Spinal cord (tissue), 10 donors: Measurements from ENCODE around the gene LCAT. TPM values are rescaled to one million over a fixed set of nuclear protein-coding genes. Genes with fewer than 3 reads are reported as not detected.
"Not testable (repeated sequence)": the region's sequence is repeated elsewhere in the genome, so short reads cannot be mapped to it uniquely, and the experiment has no call there.

Experiments used
- DNase-seq, 6 donors: peaks; one replicate each; pipeline versions ENCODE4 v3.0.0 to v3.0.0-alpha.2; 2013 to 2015; ENCODE audit warnings: low spot score in 6 of 6, low read depth in 4 of 6
- H3K27ac ChIP-seq: one replicate; pipeline ENCODE4 v1.5.1; 2013; ENCODE audit warnings: low read depth, low read length, control low read depth
- H3K27me3 ChIP-seq: one replicate; pipeline ENCODE4 v1.6.1; 2013; ENCODE audit warnings: low read length; ENCODE audit not compliant: control insufficient read depth, insufficient read depth
- H3K36me3 ChIP-seq: one replicate; pipeline ENCODE4 v1.6.1; 2013; ENCODE audit warnings: low read length; ENCODE audit not compliant: control insufficient read depth, insufficient read depth
- H3K4me1 ChIP-seq: one replicate; pipeline ENCODE4 v1.6.1; 2013; ENCODE audit warnings: low read length; ENCODE audit not compliant: control insufficient read depth, insufficient read depth
- H3K4me3 ChIP-seq: one replicate; pipeline ENCODE4 v1.5.1; 2013; ENCODE audit warnings: low read depth, low read length, control low read depth
- H3K9me3 ChIP-seq: one replicate; pipeline ENCODE4 v1.6.1; 2013; ENCODE audit warnings: low read length; ENCODE audit not compliant: control insufficient read depth, insufficient read depth
- WGBS: methylation state at CpG from one replicate; pipeline ENCODE4 v1.1.5; 2013; ENCODE audit warnings: missing lambda C conversion rate; ENCODE audit not compliant: insufficient coverage; 5-methylcytosine and 5-hydroxymethylcytosine counted together
- polyA plus RNA-seq, 2 donors: library from polyadenylated mRNA; unstranded; fragments of 120-200 nt; gene quantifications; one replicate each; pipeline ENCODE4 v1.2.1, GENCODE V29; 2013; ENCODE audit not compliant: insufficient read length in 2 of 2
- total RNA-seq, 2 donors: library from RNA; depleted of rRNA in 1 of 2; stranded (reverse); fragments of 120-200 nt in 1 of 2; fragments of >200 nt in 1 of 2; gene quantifications; one replicate each; pipeline versions ENCODE4 v1.2.3 to v1.2.4, GENCODE V29; 2013 to 2014
- donor health status: healthy.

LCAT gene
- total and polyA plus RNA-seq, 4 donors = 5.8 to 50.0 (median 26.9) TPM

DNA sequence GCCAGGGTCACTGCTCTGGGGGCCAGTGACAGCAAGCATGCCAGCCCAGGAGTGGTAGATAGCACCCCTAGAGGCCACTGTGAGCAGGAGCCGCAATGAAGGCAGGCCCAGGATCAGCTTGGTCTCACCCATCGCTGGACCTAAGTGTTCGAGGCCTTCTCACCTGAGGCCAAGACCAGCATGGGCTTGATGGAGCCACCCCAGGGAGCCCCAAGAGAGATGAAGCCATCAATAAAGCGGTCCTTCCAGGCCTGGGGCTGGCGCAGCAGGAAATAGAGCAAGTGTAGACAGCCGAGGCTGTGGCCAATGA, 1.8 kb downstream of the LCAT start:
- Histone ChIP-seq H3K4me3 (no peak overlapping the region), H3K9me3 (no peaks in the 10 kb centered on the region), H3K27ac (no peak overlapping the region), H3K27me3 (no peaks in the 10 kb centered on the region), H3K36me3 (peaks cover 79% of the 10 kb centered on the region), H3K4me1 (peaks cover 54% of the 10 kb centered on the region)
- WGBS = 76% methylated on average over 6 of the region's 6 CpGs
- peak in 1 of 6 donors; percentile 32 for DNase-seq

DNA sequence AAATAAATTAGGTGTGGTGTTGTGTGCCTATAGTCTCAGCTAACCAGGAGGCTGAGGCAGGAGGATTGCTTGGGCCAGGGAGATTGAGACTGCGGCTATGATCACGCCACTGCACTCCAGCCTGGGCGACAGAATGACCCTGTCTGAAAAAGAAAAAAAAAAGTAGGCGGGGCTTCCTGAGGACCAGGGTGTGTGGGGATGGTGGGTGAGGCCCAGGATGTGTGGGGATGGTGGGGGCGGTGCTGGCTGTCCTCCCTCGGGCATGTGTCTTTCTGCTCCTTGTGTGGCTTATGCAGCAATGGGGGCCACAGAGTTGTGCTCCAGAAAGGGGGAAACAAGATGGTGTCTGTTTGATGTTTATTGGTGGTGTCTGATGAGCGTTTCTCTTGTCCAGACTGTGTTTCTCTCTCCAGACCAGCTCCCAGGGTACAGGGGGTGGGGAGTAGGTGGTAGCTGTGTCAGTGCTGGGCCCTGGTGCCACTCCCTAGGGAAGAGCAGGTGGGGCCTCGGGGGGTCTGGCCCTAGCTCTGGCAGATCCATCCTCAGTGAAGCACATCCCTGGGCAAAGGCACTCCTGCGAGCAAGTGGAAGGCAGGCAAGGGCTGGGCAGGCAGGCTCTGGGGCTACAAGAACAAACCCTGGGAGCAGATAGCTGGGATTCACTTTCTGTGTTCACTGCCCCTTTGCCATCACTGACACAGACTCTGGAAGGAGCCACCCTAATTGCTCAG, 2.3 kb downstream of the LCAT start:
- Histone ChIP-seq H3K4me1 (peaks cover 54% of the 10 kb centered on the region), H3K27me3 (no peaks in the 10 kb centered on the region), H3K36me3 (peaks cover 74% of the 10 kb centered on the region), H3K9me3 (no peaks in the 10 kb centered on the region), H3K4me3 (no peak overlapping the region), H3K27ac (no peak overlapping the region)
- DNase-seq = no peak
- 88% methylated on average over 9 of the region's 9 CpGs for WGBS

DNA sequence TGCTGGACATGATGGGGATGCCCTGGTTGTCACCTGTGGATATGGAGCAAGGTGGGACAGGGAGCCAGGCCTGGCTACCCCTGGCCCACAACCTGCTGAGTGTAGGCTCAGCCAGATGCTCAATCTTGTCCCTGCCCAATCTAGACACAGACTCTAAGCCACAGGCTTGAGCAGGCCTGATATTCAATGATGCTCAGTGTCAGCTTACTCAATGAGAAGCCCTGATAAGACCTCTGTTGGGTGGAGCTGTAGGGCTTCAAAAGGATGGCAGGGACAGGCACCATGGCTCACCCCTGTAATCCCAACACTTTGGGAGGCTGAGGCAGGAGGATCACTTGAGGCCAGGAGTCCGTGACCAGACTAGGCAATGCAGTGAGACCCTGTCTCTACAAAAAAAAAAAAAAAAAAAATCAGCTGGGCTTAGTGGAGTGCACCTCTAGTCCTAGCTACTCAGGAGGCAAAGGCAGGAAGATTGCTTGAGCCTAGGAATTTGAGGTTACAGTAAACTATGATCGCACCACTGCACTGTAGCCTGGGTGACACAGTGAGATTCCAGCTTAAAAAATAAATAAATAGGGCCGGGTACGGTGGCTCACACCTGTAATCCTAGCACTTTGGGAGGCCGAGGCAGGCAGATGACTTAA, 3.4 kb downstream of the LCAT start:
- DNase-seq = no peak
- Histone ChIP-seq H3K4me1 (peaks cover 45% of the 10 kb centered on the region), H3K4me3 (no peak overlapping the region), H3K36me3 (peaks cover 63% of the 10 kb centered on the region), H3K27ac (no peak overlapping the region), H3K27me3 (no peaks in the 10 kb centered on the region), H3K9me3 (no peaks in the 10 kb centered on the region)
- 90% methylated on average over 4 of the region's 5 CpGs for WGBS

DNA sequence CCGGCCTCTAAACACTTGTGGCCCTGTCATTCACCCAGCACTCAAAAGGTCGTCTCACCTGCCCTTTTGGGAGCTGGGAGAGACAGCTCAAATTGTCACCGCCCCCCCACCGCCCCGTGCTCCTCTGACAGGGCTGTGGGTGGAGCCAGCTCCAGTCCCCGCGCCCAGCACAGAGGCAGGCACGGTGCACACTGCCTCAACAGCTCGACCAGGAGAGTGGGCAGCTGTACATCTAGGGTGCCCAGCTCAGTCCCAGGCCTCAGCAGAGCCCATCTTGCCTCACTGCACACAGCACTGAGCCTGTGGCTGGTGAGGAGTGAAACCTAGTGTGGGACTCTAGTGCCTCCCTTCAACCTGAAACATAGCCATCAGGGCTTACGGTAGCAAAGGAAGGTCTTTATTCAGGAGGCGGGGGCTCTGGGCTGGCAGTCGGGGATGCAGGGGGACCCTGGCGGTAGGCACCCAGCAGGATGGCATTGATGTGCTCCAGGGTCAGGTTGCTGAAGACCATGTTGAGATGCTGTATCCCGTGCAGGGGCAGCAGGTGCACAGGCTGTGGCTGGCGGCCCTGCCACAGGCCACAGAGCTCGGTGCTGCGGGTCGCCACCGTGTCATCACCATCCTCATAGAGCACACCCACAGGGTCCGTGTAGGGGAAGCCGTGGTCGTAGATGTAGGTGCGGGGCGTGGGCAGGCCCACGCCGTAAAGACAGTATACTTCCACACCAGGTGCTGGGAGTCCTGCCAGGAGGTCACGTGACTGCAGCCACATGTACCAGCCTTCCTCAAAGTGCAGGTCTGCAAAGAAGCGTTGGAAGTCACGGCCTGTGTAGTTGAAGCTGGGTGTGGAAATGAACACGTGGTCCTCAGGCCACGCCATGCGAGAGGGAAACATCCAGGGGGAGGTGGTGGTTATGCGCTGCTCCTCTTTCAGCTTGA, 4.1 kb downstream of the LCAT start:
- Histone ChIP-seq H3K27ac (no peak overlapping the region), H3K4me1 (peaks cover 44% of the 10 kb centered on the region), H3K36me3 (peaks cover 56% of the 10 kb centered on the region), H3K27me3 (no peaks in the 10 kb centered on the region), H3K9me3 (no peaks in the 10 kb centered on the region), H3K4me3 (no peak overlapping the region)
- no peak for DNase-seq
- WGBS = 89% methylated on average over 33 of the region's 33 CpGs

DNA sequence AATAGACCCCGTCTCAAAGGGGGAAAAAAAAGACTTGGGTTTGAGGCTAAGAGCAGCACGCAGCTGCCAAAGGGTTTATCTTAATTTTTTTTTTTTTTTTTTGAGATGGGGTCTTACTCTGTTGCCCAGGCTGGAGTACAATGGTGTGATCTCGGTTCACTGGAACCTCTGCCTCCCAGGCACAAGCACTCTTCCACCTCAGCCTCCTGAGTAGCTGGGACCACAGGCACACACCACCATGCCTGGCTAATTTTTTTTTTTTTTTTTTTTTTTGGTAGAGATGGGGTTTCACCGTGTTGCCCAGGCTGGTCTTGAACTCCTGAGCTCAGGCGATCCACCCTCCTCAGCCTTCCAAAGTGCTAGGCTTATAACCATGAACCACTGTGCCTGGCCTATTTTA, 6.2 kb downstream of the LCAT start:
- not testable (repeated sequence) for H3K9me3 ChIP-seq, DNase-seq, H3K27ac ChIP-seq, H3K4me3 ChIP-seq, H3K27me3 ChIP-seq
- H3K36me3 ChIP-seq = peaks cover 47% of the 10 kb centered on the region
- WGBS = 100% methylated on average over 2 of the region's 5 CpGs
- peaks cover 38% of the 10 kb centered on the region for H3K4me1 ChIP-seq

DNA sequence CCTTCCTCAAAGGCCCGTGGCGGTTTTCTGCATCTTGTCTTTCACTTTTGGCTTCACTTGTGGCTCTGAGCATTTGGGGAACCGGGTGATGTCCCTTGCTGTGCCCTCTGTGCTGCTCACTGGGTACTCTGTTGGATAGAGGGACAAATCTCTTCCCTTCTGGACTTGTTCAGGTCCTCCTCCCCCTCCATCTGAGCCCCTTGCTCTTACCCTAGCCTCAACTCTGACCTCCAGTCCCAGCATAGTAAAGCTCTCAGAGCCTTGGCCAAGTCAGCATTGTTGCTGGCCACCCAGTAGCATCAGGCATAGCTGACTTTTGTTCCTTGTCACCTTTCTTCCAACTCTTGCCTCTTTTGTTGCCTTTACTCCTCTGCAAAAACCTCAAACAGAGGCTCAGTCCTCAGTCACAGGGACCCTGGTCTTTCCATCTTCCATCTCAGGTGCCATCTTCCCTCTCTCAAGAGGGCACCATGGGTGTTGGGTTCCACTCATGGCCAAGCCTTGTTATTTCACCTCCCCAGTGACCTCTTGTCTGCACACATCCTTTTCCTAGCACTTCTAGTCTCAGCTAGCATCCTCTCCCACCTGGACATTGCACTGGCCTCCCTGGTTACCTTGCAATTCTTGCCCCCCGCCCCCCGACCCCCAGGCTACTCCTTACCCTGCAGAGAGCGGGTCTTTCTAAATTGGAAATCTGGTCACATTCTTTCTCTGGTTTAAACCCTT, 6.9 kb downstream of the LCAT start:
- Histone ChIP-seq H3K27me3 (no peaks in the 10 kb centered on the region), H3K4me3 (peak overlapping the region; percentile 97), H3K36me3 (peaks cover 46% of the 10 kb centered on the region), H3K9me3 (no peaks in the 10 kb centered on the region), H3K27ac (peak overlapping the region; percentile 96), H3K4me1 (peaks cover 32% of the 10 kb centered on the region)
- WGBS = 58% methylated on average over 5 of the region's 6 CpGs
- peak in 1 of 6 donors; percentile 56 for DNase-seq

DNA sequence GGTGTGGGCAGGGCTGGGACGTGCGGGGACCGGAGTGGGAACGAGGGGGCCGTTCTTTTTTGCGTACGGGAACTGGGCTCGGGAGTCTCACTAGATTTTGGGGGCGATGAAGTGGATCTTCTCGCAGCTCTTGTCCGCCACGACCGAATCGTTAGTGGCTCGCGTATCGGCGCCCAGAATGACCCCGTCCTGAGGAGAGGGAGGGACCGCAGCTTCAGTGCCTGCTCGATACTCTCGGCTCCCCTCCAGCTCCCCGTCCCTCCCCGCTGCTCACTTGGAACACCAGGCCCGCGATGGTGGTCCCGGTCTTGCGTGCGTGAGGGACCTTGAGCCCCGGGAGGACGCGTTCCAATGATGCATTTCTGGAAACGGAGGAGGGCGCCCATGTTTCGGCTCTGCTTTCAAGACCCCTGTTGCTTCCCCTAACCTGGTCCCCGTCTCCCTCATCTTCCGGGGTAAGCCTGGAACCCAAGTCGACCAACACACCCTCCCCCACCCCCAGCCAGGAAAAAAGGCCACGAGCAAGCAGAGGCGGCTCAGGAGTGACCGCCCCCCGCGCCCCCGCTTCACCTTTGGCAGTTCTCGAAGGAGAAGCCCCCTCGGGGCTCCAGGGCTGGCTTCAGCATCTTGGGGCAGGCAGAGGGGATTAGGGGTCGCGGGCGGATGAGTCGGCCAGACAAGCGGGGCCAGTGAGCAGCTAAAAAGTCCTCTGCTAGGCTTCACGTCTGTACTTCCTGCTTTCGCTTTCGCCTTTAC, 7.6 kb downstream of the LCAT start, which contains the start of gene PSMB10:
PSMB10 (minus strand) TSS at position 727 of the 756 bp plus-strand sequence; CDS start at position 626, 101 bp downstream.
- WGBS = under 1% methylated on average over 54 of the region's 54 CpGs
- H3K27ac ChIP-seq = peak within 1 kb of the TSS; percentile 96

DNA sequence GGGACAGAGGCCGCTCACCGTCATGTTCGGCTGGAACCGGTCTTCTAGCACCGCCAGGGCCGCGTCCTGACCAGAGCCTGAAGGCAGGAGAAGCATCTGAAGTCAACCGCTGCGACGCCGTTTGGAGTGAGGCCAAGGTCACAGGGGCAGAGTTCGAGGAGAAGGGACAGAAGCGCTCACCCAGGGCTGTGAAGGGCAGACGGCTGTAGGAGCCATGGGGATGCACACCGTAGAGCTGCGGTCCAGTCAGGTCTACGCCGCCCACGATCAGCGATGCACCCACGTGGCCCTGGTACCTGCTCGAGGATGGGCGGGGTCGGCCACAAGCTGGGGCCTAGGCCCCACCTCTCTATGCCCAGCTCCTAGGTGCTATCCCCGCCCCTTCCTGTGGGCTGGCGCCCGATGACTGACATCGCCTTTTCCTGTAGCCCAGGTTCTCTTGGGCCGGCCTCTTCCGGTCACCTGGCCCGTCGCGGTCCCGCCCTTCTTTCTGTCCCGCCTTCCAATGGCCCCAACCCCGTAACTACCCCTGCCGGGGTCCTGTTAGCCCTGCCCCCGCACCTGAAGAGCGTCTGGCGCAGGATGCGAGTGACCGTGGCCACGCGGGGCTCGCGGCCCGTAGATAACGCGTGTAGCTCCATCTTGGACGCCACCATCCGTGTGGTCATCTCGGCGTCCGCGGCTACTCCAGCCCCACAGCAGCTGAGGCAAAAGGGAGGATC, 8.4 kb downstream of the LCAT start:
- Histone ChIP-seq H3K27me3 (no peaks in the 10 kb centered on the region), H3K4me1 (peaks cover 32% of the 10 kb centered on the region), H3K4me3 (peak overlapping the region; percentile 97), H3K9me3 (no peaks in the 10 kb centered on the region), H3K36me3 (peaks cover 53% of the 10 kb centered on the region), H3K27ac (peak overlapping the region; percentile 96)
- peak; percentile 85 to 99 (median 90) for DNase-seq
- 0% methylated on average over 55 of the region's 55 CpGs for WGBS

More for the DNA sequence above, 7.6 kb downstream of the LCAT start, which contains the start of gene PSMB10:
- Histone ChIP-seq H3K27me3 (no peaks in the 10 kb centered on the region), H3K4me3 (peak within 1 kb of the TSS; percentile 97), H3K36me3 (peaks cover 46% of the 10 kb centered on the region), H3K4me1 (peaks cover 32% of the 10 kb centered on the region), H3K9me3 (no peaks in the 10 kb centered on the region)
- peak in 3 of 6 donors; percentile 38 to 84 (median 79) for DNase-seq
